ENCODE measurements around the gene ENPP7. TPM values are rescaled to one million over a fixed set of nuclear protein-coding genes. Genes with fewer than 3 reads are reported as not detected.

The ENPP7 gene
- polyA plus RNA-seq (not detected in 3 replicates), polyA minus RNA-seq (not detected in 3 replicates)
- not detected for polyA plus RNA-seq (2011; ENCODE audit: low read depth)
- polyA plus RNA-seq (2011; cell fraction: cytosol; rRNA removed): not detected in 2 replicates
- not detected in 2 replicates for polyA plus RNA-seq (2011; cell fraction: nucleus; rRNA removed)
- not detected in 2 replicates for polyA plus RNA-seq (2012; ENCODE audit: low replicate concordance)
- polyA minus RNA-seq (2011; cell fraction: cytosol; rRNA and poly(A)+ RNA removed): not detected
- not detected in 2 replicates for polyA minus RNA-seq (2011; cell fraction: nucleus; rRNA and poly(A)+ RNA removed)

- Histone ChIP-seq H3K4me2 (ENCODE audit: control insufficient read depth, extremely low read depth, insufficient read depth, low read depth, low read length) (no peak within 1 kb of the TSS), H3K9me1 (ENCODE audit: control insufficient read depth, extremely low read depth, insufficient read depth, low read length) (no peaks in the 10 kb centered on the region), H3K9ac (ENCODE audit: control insufficient read depth, extremely low read depth, insufficient read depth, low read length) (no peak within 1 kb of the TSS), H3K4me1 (ENCODE audit: control insufficient read depth, extremely low read depth, insufficient read depth, low read length) (no peaks in the 10 kb centered on the region), H4K20me1 (ENCODE audit: control insufficient read depth, extremely low read depth, insufficient read depth, low read length) (no peaks in the 10 kb centered on the region), H3K36me3 (ENCODE audit: control insufficient read depth in 2 of 2, extremely low read depth in 1 of 2, insufficient read depth in 2 of 2, low read length in 2 of 2) (no peaks in the 10 kb centered on the region), H3K4me3 (ENCODE audit: control insufficient read depth in 2 of 3, extremely low read depth in 1 of 3, insufficient read depth in 2 of 3, low read depth in 1 of 3, low read length in 3 of 3) (no peak within 1 kb of the TSS), H3K79me2 (ENCODE audit: control insufficient read depth, insufficient read depth, low read length) (no peaks in the 10 kb centered on the region), H3K9me3 (ENCODE audit: control insufficient read depth, low read depth, low read length) (no peaks in the 10 kb centered on the region), H3K27ac (ENCODE audit: control insufficient read depth, insufficient read depth, low read length) (no peak within 1 kb of the TSS), H3K27me3 (ENCODE audit: control insufficient read depth, extremely low read depth, insufficient read depth, low read length) (no peaks in the 10 kb centered on the region), H2AFZ (ENCODE audit: control insufficient read depth, low read length) (no peak within 1 kb of the TSS)
- dilution Hi-C loops (cut with MboI; ENCODE audit: extremely low pct_ligation_motif_present, low sequenced_read_pairs): no loop called here
- no peak for DNase-seq (ENCODE audit: low read depth, low spot score)
- no peak for FAIRE-seq
- TF ChIP-seq EZH2 (IDR thresholded peaks at IDR 0.05; ENCODE audit: low read length) (no peak), CTCF (optimal IDR thresholded peaks at IDR 0.05 in 1 of 3, IDR thresholded peaks at IDR 0.05 in 1 of 3, conservative IDR thresholded peaks at IDR 0.05 in 1 of 3; ENCODE audit: extremely low read depth in 1 of 3, insufficient read depth in 2 of 3, low read length in 3 of 3) (no peak)
Measured at GRCh38 chr17:79730769-79731483, at the start of gene ENPP7. Gene ENPP7 (plus strand): TSS chr17:79730943. CDS start chr17:79731140, 197 bp downstream.

DNA sequence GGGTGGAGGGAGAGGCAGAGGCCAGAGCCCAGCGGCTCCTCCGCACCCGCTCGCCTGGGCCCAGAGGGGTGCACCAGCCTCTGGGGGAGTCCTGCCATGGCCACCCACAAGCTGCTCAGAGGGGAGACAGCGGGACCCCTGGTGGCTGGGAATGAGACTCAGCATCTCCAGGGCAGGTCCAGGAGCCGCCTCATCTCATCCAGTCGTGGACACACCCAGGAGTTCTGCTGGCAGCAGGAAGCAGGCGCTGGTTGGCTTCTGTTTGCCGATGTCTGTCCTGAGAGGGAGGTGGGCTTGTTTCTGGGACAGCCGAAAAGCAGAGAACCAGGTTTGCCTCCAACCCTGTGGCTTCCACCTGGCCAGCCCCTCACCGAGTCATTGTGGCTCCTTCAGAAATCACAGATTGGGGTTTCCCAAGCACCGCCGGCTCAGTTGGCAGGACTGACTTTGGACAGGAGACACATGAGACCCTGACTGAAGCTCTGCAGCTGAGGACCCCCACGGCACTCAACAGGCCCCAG is 49.6 kb upstream of the ENPP7 start:
- Histone ChIP-seq H3K4me2 (ENCODE audit: control insufficient read depth, extremely low read depth, insufficient read depth, low read depth, low read length) (no peak overlapping the region), H3K27ac (ENCODE audit: control insufficient read depth, insufficient read depth, low read length) (no peak overlapping the region), H3K36me3 (ENCODE audit: control insufficient read depth in 2 of 2, extremely low read depth in 1 of 2, insufficient read depth in 2 of 2, low read length in 2 of 2) (no peaks in the 10 kb centered on the region), H3K79me2 (ENCODE audit: control insufficient read depth, insufficient read depth, low read length) (no peaks in the 10 kb centered on the region), H3K4me1 (ENCODE audit: control insufficient read depth, extremely low read depth, insufficient read depth, low read length) (no peaks in the 10 kb centered on the region), H3K9me3 (ENCODE audit: control insufficient read depth, low read depth, low read length) (no peaks in the 10 kb centered on the region), H3K9ac (ENCODE audit: control insufficient read depth, extremely low read depth, insufficient read depth, low read length) (no peak overlapping the region), H3K27me3 (ENCODE audit: control insufficient read depth, extremely low read depth, insufficient read depth, low read length) (peaks cover 19% of the 10 kb centered on the region), H2AFZ (ENCODE audit: control insufficient read depth, low read length) (no peak overlapping the region), H3K9me1 (ENCODE audit: control insufficient read depth, extremely low read depth, insufficient read depth, low read length) (no peaks in the 10 kb centered on the region), H3K4me3 (ENCODE audit: control insufficient read depth in 2 of 3, extremely low read depth in 1 of 3, insufficient read depth in 2 of 3, low read depth in 1 of 3, low read length in 3 of 3) (no peak overlapping the region), H4K20me1 (ENCODE audit: control insufficient read depth, extremely low read depth, insufficient read depth, low read length) (no peaks in the 10 kb centered on the region)
- TF ChIP-seq CTCF (optimal IDR thresholded peaks at IDR 0.05 in 1 of 3, IDR thresholded peaks at IDR 0.05 in 1 of 3, conservative IDR thresholded peaks at IDR 0.05 in 1 of 3; ENCODE audit: extremely low read depth in 1 of 3, insufficient read depth in 2 of 3, low read length in 3 of 3) (no peak), EZH2 (IDR thresholded peaks at IDR 0.05; ENCODE audit: low read length) (no peak)
- no peak for FAIRE-seq
- DNase-seq (ENCODE audit: low read depth, low spot score): no peak
- dilution Hi-C loops (cut with MboI; ENCODE audit: extremely low pct_ligation_motif_present, low sequenced_read_pairs): no loop called here
